Measurements from ENCODE around the gene SLC24A3.

DNA sequence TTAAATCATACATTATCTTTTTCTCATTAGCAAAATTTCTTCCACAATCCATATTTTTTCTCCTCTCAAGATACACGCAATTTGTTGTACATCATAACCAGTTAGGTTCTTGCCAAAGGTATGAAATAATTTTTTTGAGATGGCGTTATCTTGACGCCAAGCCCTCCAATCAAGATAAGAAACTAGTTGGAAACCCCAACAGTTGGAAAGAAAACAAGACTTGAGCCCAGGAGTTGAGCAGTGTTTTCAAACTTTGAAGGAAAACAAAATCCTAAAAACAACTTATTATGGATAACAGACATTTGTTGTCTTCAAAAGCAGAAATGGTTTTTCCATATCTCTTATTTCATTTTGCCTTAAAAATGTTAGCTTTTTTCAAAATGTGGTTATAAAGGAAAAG, 184.8 kb downstream of the SLC24A3 start:
- TF ChIP-seq POLR2A (IDR thresholded peaks at IDR 0.05) (no peak), CTCF (IDR thresholded peaks at IDR 0.05) (no peak), EP300 (IDR thresholded peaks at IDR 0.05) (no peak)

Data from sigmoid colon (tissue), 4 donors.